Mammary epithelial cell (primary cell): ENCODE results near the gene HOXB1.

Experiments
- EZH2 ChIP-seq: IDR thresholded peaks from 2 replicates; pipeline ENCODE4 v1.6.1; 2012; ENCODE audit warnings: low read length, inconsistent platforms, borderline replicate concordance
- TF ChIP-seq, protein P1 (sequence below), 2 donors: IDR thresholded peaks in 1 of 2; conservative IDR thresholded peaks in 1 of 2; 2 replicates each; pipeline ENCODE4 v1.5.1; 2011 to 2012; ENCODE audit warnings: inconsistent platforms in 2 of 2, low read length in 2 of 2, mild to moderate bottlenecking in 2 of 2, control low read depth in 1 of 2, low read depth in 1 of 2; ENCODE audit not compliant: insufficient read depth in 1 of 2; ENCODE audit errors: extremely low read depth in 1 of 2

- TF ChIP-seq EZH2 = no peak
- TF ChIP-seq, protein P1, sequence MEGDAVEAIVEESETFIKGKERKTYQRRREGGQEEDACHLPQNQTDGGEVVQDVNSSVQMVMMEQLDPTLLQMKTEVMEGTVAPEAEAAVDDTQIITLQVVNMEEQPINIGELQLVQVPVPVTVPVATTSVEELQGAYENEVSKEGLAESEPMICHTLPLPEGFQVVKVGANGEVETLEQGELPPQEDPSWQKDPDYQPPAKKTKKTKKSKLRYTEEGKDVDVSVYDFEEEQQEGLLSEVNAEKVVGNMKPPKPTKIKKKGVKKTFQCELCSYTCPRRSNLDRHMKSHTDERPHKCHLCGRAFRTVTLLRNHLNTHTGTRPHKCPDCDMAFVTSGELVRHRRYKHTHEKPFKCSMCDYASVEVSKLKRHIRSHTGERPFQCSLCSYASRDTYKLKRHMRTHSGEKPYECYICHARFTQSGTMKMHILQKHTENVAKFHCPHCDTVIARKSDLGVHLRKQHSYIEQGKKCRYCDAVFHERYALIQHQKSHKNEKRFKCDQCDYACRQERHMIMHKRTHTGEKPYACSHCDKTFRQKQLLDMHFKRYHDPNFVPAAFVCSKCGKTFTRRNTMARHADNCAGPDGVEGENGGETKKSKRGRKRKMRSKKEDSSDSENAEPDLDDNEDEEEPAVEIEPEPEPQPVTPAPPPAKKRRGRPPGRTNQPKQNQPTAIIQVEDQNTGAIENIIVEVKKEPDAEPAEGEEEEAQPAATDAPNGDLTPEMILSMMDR (conservative IDR thresholded peaks at IDR 0.05 in 1 of 2, IDR thresholded peaks at IDR 0.05 in 1 of 2; ENCODE audit: extremely low read depth in 1 of 2, insufficient read depth in 1 of 2, low read depth in 1 of 2, low read length in 2 of 2) = no peak
These were observed 46.6 kb downstream of the HOXB1 start for GRCh38 chr17:48484256-48484655.
